WTC11 (cell line): ENCODE results near the gene HLA-DPB1. TPM values are rescaled to one million over a fixed set of nuclear protein-coding genes. Genes with fewer than 3 reads are reported as not detected.

ENCODE experiments used
- ATAC-seq: fragments of 200-7000 bp; cut with Tn5 transposase; 2 replicates; pipeline ENCODE4 v1.10.0; 2021; ENCODE audit warnings: mild to moderate bottlenecking, moderate library complexity
- CTCF ChIA-PET: fragments of 300-600 bp; sonication (Branson Sonifier 250); formaldehyde crosslinking; loops from one replicate; lab custom pipeline; 2021; ENCODE audit warnings: antibody characterized with exemption; lab: Charles Lee
- POLR2A ChIA-PET: fragments of 350-600 bp; sonication (Branson Sonifier 250); formaldehyde crosslinking; loops from one replicate; lab custom pipeline; 2021; ENCODE audit warnings: antibody characterized with exemption; lab: Charles Lee
- DNase-seq: peaks from one replicate; pipeline ENCODE4 v3.0.0; 2021; ENCODE audit warnings: low spot score
- H3K27ac Mint-ChIP-seq: 2 replicates; pipeline ENCODE4 v1.8.0; 2021; ENCODE audit warnings: mixed read lengths
- H3K27me3 Mint-ChIP-seq: 2 replicates; pipeline ENCODE4 v1.8.0; 2021; ENCODE audit warnings: low read depth, mild to moderate bottlenecking, moderate library complexity, mixed read lengths
- H3K36me3 Mint-ChIP-seq: 2 replicates; pipeline ENCODE4 v1.8.0; 2021; ENCODE audit warnings: mixed read lengths
- H3K4me1 Mint-ChIP-seq: 2 replicates; pipeline ENCODE4 v1.8.0; 2022; ENCODE audit warnings: mixed read lengths
- H3K4me3 Mint-ChIP-seq: 2 replicates; pipeline ENCODE4 v1.8.0; 2021; ENCODE audit warnings: mild to moderate bottlenecking, moderate library complexity, mixed read lengths
- H3K9me3 Mint-ChIP-seq: 2 replicates; pipeline ENCODE4 v1.8.0; 2021; ENCODE audit warnings: mixed read lengths
- ATF2 ChIP-seq: sonication (generic); formaldehyde crosslinking; IDR thresholded peaks from 2 replicates; pipeline ENCODE4 v1.8.1; 2022; ENCODE audit warnings: low read depth, missing genetic modification reagents, borderline replicate concordance
- E2F1 ChIP-seq: sonication (generic); formaldehyde crosslinking; IDR thresholded peaks from 2 replicates; pipeline ENCODE4 v1.8.0; 2022; ENCODE audit warnings: mild to moderate bottlenecking, missing genetic modification reagents
- ELF4 ChIP-seq: sonication (generic); formaldehyde crosslinking; IDR thresholded peaks from 2 replicates; pipeline ENCODE4 v1.8.1; 2022; ENCODE audit warnings: low read depth, mild to moderate bottlenecking, moderate library complexity, missing genetic modification reagents
- EMX1 ChIP-seq: fragments of 250-450 bp; sonication (Bioruptor Pico); IDR thresholded peaks from 2 replicates; pipeline ENCODE4 v1.8.0; 2021; ENCODE audit warnings: mild to moderate bottlenecking
- ETV6 ChIP-seq: sonication (generic); formaldehyde crosslinking; IDR thresholded peaks from 2 replicates; pipeline ENCODE4 v1.8.1; 2022; ENCODE audit warnings: mild to moderate bottlenecking, missing genetic modification reagents
- FOXJ3 ChIP-seq: sonication (generic); formaldehyde crosslinking; IDR thresholded peaks from 2 replicates; pipeline ENCODE4 v1.9.0; 2021; ENCODE audit warnings: missing genetic modification reagents, mild to moderate bottlenecking, borderline replicate concordance
- HMGA2 ChIP-seq: fragments of 250-450 bp; sonication (Bioruptor Pico); IDR thresholded peaks from 2 replicates; pipeline ENCODE4 v1.4.0; 2021; ENCODE audit warnings: mild to moderate bottlenecking, moderate library complexity
- HMGXB4 ChIP-seq: sonication (generic); formaldehyde crosslinking; IDR thresholded peaks from 2 replicates; pipeline ENCODE4 v1.8.1; 2023; ENCODE audit warnings: mild to moderate bottlenecking, moderate library complexity, missing genetic modification reagents
- IRF1 ChIP-seq: sonication (generic); formaldehyde crosslinking; IDR thresholded peaks from 2 replicates; pipeline ENCODE4 v1.8.0; 2023; ENCODE audit warnings: missing genetic modification reagents
- RORB ChIP-seq: fragments of 250-450 bp; sonication (Bioruptor Pico); IDR thresholded peaks from 2 replicates; pipeline ENCODE4 v1.9.0; 2021; ENCODE audit warnings: mild to moderate bottlenecking
- SMAD4 ChIP-seq: sonication (generic); formaldehyde crosslinking; IDR thresholded peaks from 2 replicates; pipeline ENCODE4 v1.8.0; 2022; ENCODE audit warnings: mild to moderate bottlenecking, missing genetic modification reagents
- TP53 ChIP-seq: sonication (generic); formaldehyde crosslinking; IDR thresholded peaks from 2 replicates; pipeline ENCODE4 v1.8.1; 2023; ENCODE audit warnings: mild to moderate bottlenecking, missing genetic modification reagents
- ZBTB43 ChIP-seq: sonication (generic); formaldehyde crosslinking; IDR thresholded peaks from 2 replicates; pipeline ENCODE4 v1.8.1; 2023; ENCODE audit warnings: mild to moderate bottlenecking, missing genetic modification reagents
- ZMAT4 ChIP-seq: fragments of 250-450 bp; sonication (Bioruptor Pico); IDR thresholded peaks from 2 replicates; pipeline ENCODE4 v1.9.0; 2021; ENCODE audit warnings: mild to moderate bottlenecking
- ZNF232 ChIP-seq: sonication (generic); formaldehyde crosslinking; IDR thresholded peaks from 2 replicates; pipeline ENCODE4 v1.8.0; 2022; ENCODE audit warnings: mild to moderate bottlenecking, missing genetic modification reagents
- ZNF263 ChIP-seq: sonication (generic); formaldehyde crosslinking; IDR thresholded peaks from 2 replicates; pipeline ENCODE4 v1.8.1; 2022; ENCODE audit warnings: low read depth, mild to moderate bottlenecking, moderate library complexity, missing genetic modification reagents
- ZNF532 ChIP-seq: fragments of 250-450 bp; sonication (Bioruptor Pico); IDR thresholded peaks from 2 replicates; pipeline ENCODE4 v1.9.0; 2021; ENCODE audit warnings: mild to moderate bottlenecking, borderline replicate concordance
- ZNF671 ChIP-seq: fragments of 250-450 bp; sonication (Bioruptor Pico); IDR thresholded peaks from 2 replicates; pipeline ENCODE4 v1.8.0; 2021; ENCODE audit warnings: mild to moderate bottlenecking
- total RNA-seq: library from RNA; stranded (reverse); gene quantifications from 3 replicates; pipeline ENCODE4 v1.2.3, GENCODE V29; 2021
- TF ChIP-seq, protein P1 (sequence below): sonication (generic); formaldehyde crosslinking; IDR thresholded peaks from 2 replicates; pipeline ENCODE4 v1.8.1; 2022; ENCODE audit warnings: mild to moderate bottlenecking, moderate library complexity, missing genetic modification reagents

The HLA-DPB1 gene
- total RNA-seq, 1 experiment from 2014 or later: 18.0 TPM

DNA sequence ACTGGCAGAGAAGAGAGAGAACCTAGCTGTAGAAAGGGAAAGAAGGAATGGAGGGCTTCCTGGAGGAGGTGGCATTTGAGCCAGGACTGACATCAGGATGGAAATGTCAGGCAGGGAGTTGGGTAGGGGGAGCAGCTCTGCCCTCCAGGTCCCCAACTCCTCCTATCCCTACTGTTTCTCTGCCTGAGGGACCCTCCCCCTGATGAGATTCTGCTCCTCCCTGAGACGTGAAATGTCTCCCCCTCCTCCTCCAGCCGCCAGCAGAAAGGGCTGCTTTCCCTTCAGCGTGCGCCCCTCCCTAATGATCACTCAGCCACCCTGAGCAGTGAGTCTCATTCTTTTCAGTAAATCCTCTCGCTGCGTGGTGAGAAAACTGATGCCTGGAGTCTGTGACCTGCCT, 40.6 kb downstream of the HLA-DPB1 start:
- ChIA-PET CTCF (interaction anchor here (0.7 to 5.3 kb wide), 8 partner anchors 9 to 293 kb away, joined by 3 to 43 read pairs (median 13); no protein-coding TSS in a partner anchor), POLR2A (interaction anchor here (0.5 to 3.2 kb wide), 7 partner anchors 10 to 921 kb away, joined by 3 to 26 read pairs (median 3); partner anchors contain the start of gene ZBTB22)
- peak; percentile 69 for ATAC-seq
- H3K4me3 Mint-ChIP-seq: peak overlapping the region; percentile 98
- peak; percentile 39 for DNase-seq
- peaks cover under 1% of the 10 kb centered on the region; the same call in 1 of the 2 replicates for H3K36me3 Mint-ChIP-seq
- no peaks in the 10 kb centered on the region for H3K9me3 Mint-ChIP-seq
- peak overlapping the region; percentile 100 for H3K27ac Mint-ChIP-seq
- no peaks in the 10 kb centered on the region; the same call in 1 of the 2 replicates for H3K27me3 Mint-ChIP-seq
- TF ChIP-seq ZNF263 (CRISPR knock-in tag) (0 out of 2 replicates have a peak, but pooled peaks have one; percentile 28), SMAD4 (CRISPR knock-in tag) (no peak)
- TF ChIP-seq, all 79 proteins: peak for 1
- H3K4me1 Mint-ChIP-seq: peaks cover 56% of the 10 kb centered on the region

DNA sequence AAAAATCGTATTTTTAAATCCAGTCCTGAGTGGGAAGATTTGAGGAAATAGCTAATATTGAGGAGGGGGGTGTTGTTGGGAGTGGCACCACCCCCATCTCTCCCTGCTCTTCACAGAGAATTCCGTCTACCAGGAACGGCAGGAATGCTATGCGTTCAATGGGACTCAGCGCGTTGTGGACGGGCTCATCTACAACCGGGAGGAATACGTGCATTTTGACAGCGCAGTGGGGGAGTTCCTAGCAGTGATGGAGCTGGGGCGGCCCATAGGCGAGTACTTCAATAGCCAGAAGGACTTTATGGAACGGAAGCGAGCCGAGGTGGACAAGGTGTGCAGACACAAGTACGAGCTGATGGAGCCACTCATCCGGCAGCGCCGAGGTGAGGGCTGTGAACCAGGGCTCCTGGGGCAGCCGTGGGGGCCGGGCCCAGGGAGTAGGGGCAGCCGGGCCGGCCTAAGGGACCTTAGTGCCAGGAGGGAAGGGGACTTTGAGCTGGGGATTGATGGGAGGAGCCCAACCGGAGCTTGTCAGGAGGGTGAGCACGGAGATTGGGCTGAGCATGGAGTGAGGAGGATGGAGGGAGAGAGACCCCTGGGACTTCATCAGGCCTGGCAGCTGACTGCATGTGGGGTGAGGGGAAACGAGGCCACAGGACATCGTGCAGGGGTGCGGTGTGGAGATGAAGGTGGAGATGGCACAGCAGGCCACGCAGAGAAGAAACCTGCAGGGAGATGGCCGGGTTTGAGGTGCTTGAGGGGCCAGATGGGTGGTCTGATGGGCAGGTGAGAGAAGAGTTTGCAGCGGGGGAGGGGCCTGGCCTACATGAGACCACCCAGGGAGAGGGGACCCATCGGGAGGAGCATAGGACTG, 41.3 kb downstream of the HLA-DPB1 start:
- peak overlapping the region; percentile 100 for H3K27ac Mint-ChIP-seq
- H3K4me3 Mint-ChIP-seq: peak overlapping the region; percentile 98
- peaks cover 2% of the 10 kb centered on the region; the same call in 1 of the 2 replicates for H3K27me3 Mint-ChIP-seq
- DNase-seq: peak; percentile 70
- no peaks in the 10 kb centered on the region; the same call in 1 of the 2 replicates for H3K9me3 Mint-ChIP-seq
- peak; percentile 53 for ATAC-seq
- ChIA-PET POLR2A (interaction anchor here (0.5 to 3.2 kb wide), 9 partner anchors 9 to 922 kb away, joined by 3 to 26 read pairs (median 3); partner anchors contain the start of gene ZBTB22), CTCF (interaction anchor here (0.7 to 5.3 kb wide), 18 partner anchors 8 to 292 kb away, joined by 3 to 43 read pairs (median 5); partner anchors contain the start of genes RING1 and TAP2)
- peaks cover 7% of the 10 kb centered on the region for H3K36me3 Mint-ChIP-seq
- peaks cover 62% of the 10 kb centered on the region for H3K4me1 Mint-ChIP-seq
- no peak for TF ChIP-seq ZMAT4 (CRISPR knock-in tag)
- TF ChIP-seq HMGXB4 (CRISPR knock-in tag): no peak
- no peak for TF ChIP-seq TP53
- TF ChIP-seq HMGA2 (CRISPR knock-in tag): no peak
- TF ChIP-seq IRF1: no peak
- no peak for TF ChIP-seq FOXJ3 (CRISPR knock-in tag)
- peak; percentile 82 for TF ChIP-seq EMX1 (CRISPR knock-in tag)
- TF ChIP-seq ZNF671 (CRISPR knock-in tag): peak; percentile 50; the same call in 1 of the 2 replicates
- no peak for TF ChIP-seq ETV6 (CRISPR knock-in tag)
- no peak for TF ChIP-seq ZNF532
- TF ChIP-seq ZBTB43 (CRISPR knock-in tag): peak; percentile 64; the same call in 1 of the 2 replicates
- TF ChIP-seq, protein P1, sequence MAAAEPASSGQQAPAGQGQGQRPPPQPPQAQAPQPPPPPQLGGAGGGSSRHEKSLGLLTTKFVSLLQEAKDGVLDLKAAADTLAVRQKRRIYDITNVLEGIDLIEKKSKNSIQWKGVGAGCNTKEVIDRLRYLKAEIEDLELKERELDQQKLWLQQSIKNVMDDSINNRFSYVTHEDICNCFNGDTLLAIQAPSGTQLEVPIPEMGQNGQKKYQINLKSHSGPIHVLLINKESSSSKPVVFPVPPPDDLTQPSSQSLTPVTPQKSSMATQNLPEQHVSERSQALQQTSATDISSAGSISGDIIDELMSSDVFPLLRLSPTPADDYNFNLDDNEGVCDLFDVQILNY (CRISPR knock-in tag): 0 out of 2 replicates have a peak, but pooled peaks have one; percentile 28
- no peak for TF ChIP-seq RORB (CRISPR knock-in tag)
- TF ChIP-seq ELF4 (CRISPR knock-in tag): peak; percentile 23; the same call in 1 of the 2 replicates
- TF ChIP-seq E2F1 (CRISPR knock-in tag): no peak
- TF ChIP-seq ATF2 (CRISPR knock-in tag): no peak
- no peak for TF ChIP-seq ZNF232 (CRISPR knock-in tag)
